Measurements from ENCODE around the gene RASGRF2. TPM values are rescaled to one million over a fixed set of nuclear protein-coding genes. Genes with fewer than 3 reads are reported as not detected.
A peak's percentile ranks its signal among the peaks of the same experiment; 100 is the strongest.

RASGRF2 gene
- total and polyA plus RNA-seq, 3 experiments from 2014 or later, result 11.1 to 13.5 (median 13.4) TPM

DNA sequence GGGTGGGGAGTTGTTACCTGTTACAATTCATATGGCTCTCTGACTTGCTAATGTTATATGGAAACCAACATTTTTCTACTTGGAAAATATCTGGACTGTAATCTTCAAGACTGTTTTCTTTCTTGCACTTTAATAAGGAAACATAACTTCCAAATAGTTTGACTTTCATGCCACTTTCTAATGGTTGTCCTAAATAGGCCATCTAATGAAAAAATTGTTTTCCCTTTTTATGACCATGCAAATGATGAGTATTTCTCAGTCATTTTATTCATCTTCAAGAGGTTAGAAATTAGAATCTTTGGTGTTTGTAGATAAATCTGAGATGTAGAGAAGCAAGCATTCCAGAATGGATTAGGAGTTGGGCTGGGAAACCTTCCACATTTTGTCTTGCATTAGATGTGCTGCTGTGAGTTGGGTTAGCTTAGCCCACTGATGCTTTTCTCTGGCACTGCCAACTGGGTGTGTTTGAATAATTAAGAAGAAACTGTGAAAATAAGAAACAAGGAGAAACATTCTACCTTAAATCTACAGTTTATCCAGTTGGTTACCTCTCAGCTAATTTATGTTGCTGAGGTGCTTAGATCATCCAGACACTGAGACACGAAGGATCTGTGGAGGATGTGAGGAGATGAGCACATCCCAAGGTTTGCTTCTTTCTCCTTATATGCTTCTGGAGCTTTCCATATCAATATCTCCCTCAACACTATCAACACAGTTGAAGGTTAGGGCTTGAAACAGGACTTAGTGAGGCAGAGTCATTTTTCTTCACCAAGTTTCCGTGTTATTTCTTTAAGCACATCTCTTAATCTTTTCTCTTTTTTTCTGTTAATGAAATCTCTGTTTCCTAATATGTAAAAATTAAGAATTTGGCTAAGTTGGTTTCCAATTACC is 2.7 kb downstream of the RASGRF2 start:
- no peak overlapping the region for H3K27ac ChIP-seq (ENCODE audit: low read depth, low read length)
- H3K4me3 ChIP-seq (ENCODE audit: low read length), result no peak overlapping the region
- no peak for DNase-seq
- no peaks in the 10 kb centered on the region for H3K9me3 ChIP-seq (ENCODE audit: low read length)
- H3K27me3 ChIP-seq (ENCODE audit: insufficient read depth, low read length, poor library complexity, severe bottlenecking), result no peaks in the 10 kb centered on the region
- peaks cover 50% of the 10 kb centered on the region for H3K4me1 ChIP-seq (ENCODE audit: insufficient read depth, low read length)
- H3K27ac Mint-ChIP-seq, result peak overlapping the region; percentile 24 to 84 (median 42)
- peaks cover 2 to 5% of the 10 kb centered on the region in 2 donors for H3K27me3 Mint-ChIP-seq
- CTCF ChIA-PET, result interaction anchor here (1.1 kb wide), 1 partner anchor 15 kb away, joined by 3 read pairs; no protein-coding TSS in a partner anchor
- no peaks in the 10 kb centered on the region for H3K9me3 Mint-ChIP-seq
- H3K36me3 Mint-ChIP-seq, result peaks cover 0 to 10% (median 0%) of the 10 kb centered on the region in 3 donors
- POLR2A ChIA-PET, result no interaction called here
- peak overlapping the region; percentile 40 to 96 (median 74) for H3K4me3 Mint-ChIP-seq
- H3K36me3 ChIP-seq (ENCODE audit: insufficient read depth, low read length), result no peaks in the 10 kb centered on the region
- peaks cover 51 to 81% (median 79%) of the 10 kb centered on the region in 3 donors for H3K4me1 Mint-ChIP-seq

DNA sequence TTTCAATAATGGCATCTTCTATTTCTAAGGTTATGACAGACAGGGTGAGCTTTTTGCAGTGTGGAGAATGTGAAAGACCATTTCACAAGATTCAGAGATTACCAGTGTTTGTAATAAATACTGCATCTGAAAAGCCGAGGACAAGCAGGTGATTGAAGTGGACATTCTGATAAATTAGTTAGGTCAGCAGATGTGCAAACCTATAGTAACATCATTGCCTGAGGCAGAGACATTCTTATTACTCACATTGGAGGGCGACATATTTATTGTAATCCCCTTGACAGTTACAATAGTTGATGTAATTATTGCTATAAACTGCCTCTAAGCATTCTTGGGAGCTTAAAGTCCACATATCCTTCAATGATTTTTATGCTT is 3.3 kb downstream of the RASGRF2 start:
- Mint-ChIP-seq H3K9me3 (no peaks in the 10 kb centered on the region), H3K27ac (peak overlapping the region in 7 of 8 donors; percentile 7 to 84 (median 24)), H3K27me3 (peaks cover 2 to 5% of the 10 kb centered on the region in 2 donors), H3K4me3 (peak overlapping the region; percentile 40 to 96 (median 64)), H3K36me3 (peaks cover 0 to 10% (median 0%) of the 10 kb centered on the region in 3 donors), H3K4me1 (peaks cover 49 to 80% (median 78%) of the 10 kb centered on the region in 3 donors)
- no peaks in the 10 kb centered on the region for H3K9me3 ChIP-seq (ENCODE audit: low read length)
- no peak overlapping the region for H3K4me3 ChIP-seq (ENCODE audit: low read length)
- POLR2A ChIA-PET, result no interaction called here
- H3K27me3 ChIP-seq (ENCODE audit: insufficient read depth, low read length, poor library complexity, severe bottlenecking), result no peaks in the 10 kb centered on the region
- no peaks in the 10 kb centered on the region for H3K36me3 ChIP-seq (ENCODE audit: insufficient read depth, low read length)
- DNase-seq, result no peak
- CTCF ChIA-PET, result interaction anchor here (1.1 kb wide), 1 partner anchor 14 kb away, joined by 3 read pairs; no protein-coding TSS in a partner anchor
- H3K4me1 ChIP-seq (ENCODE audit: insufficient read depth, low read length), result peaks cover 44% of the 10 kb centered on the region
- no peak overlapping the region for H3K27ac ChIP-seq (ENCODE audit: low read depth, low read length)

DNA sequence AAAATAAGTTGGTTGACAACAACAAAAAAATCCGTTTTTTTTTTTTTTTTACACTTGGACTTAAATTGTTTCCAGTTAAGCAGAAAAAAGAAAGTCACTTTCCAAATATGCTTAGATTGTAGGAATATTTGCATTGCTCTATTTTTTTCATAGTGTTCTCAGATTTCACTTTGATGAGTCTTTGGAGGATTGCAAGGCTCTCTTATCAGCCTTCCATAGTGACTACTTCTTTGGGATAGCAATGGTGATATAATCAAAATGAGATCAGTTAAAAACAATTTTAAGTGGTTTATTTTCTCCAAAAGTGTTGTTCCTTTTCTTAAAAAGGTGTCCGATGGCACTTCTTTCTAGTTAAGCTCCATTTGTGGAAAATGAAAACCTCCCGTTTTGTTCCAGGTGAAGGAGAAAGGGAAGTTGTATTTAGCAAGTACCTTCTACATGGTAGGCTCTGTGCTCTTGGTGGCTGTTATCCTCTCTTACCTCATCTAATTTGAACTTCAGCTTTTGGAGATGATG is 3.9 kb downstream of the RASGRF2 start:
- H3K4me1 ChIP-seq (ENCODE audit: insufficient read depth, low read length), result peaks cover 39% of the 10 kb centered on the region
- H3K9me3 ChIP-seq (ENCODE audit: low read length), result no peaks in the 10 kb centered on the region
- peak overlapping the region; percentile 14 to 52 (median 42) for H3K4me3 Mint-ChIP-seq
- H3K36me3 ChIP-seq (ENCODE audit: insufficient read depth, low read length), result no peaks in the 10 kb centered on the region
- no peaks in the 10 kb centered on the region for H3K27me3 ChIP-seq (ENCODE audit: insufficient read depth, low read length, poor library complexity, severe bottlenecking)
- H3K4me1 Mint-ChIP-seq, result peaks cover 47 to 76% (median 75%) of the 10 kb centered on the region in 3 donors
- CTCF ChIA-PET, result interaction anchor here (1.1 kb wide), 1 partner anchor 13 kb away, joined by 3 read pairs; no protein-coding TSS in a partner anchor
- peak overlapping the region in 3 of 8 donors; percentile 8 to 55 (median 22) for H3K27ac Mint-ChIP-seq
- H3K9me3 Mint-ChIP-seq, result no peaks in the 10 kb centered on the region
- DNase-seq, result no peak
- peaks cover 0 to 10% (median 0%) of the 10 kb centered on the region in 3 donors for H3K36me3 Mint-ChIP-seq
- peaks cover 2 to 5% of the 10 kb centered on the region in 2 donors for H3K27me3 Mint-ChIP-seq
- POLR2A ChIA-PET, result no interaction called here
- H3K27ac ChIP-seq (ENCODE audit: low read depth, low read length), result no peak overlapping the region
- no peak overlapping the region for H3K4me3 ChIP-seq (ENCODE audit: low read length)

DNA sequence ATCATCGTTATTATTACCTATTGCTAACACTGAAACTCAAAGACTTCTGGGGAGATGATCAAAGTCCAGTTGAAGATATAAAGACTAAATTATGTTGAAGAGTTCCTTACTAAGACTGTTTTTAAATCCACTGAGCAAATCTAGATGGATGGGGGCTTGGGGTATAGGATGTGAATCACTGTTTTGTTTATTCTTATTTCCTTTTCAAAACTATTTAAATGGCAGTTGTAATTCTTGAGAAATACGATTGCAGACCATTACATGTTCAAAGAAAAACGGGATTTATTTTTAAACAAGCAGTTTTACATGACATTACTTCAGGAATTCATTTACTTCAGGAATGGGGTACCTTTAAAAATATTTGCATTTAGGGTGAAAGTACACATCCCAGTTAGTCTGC is 4.3 kb downstream of the RASGRF2 start:
- Histone ChIP-seq H3K36me3 (ENCODE audit: insufficient read depth, low read length) (no peaks in the 10 kb centered on the region), H3K27ac (ENCODE audit: low read depth, low read length) (no peak overlapping the region), H3K9me3 (ENCODE audit: low read length) (no peaks in the 10 kb centered on the region), H3K4me1 (ENCODE audit: insufficient read depth, low read length) (peaks cover 34% of the 10 kb centered on the region), H3K27me3 (ENCODE audit: insufficient read depth, low read length, poor library complexity, severe bottlenecking) (no peaks in the 10 kb centered on the region), H3K4me3 (ENCODE audit: low read length) (no peak overlapping the region)
- CTCF ChIA-PET, result no interaction called here
- peaks cover under 1 to 3% of the 10 kb centered on the region in 2 donors for H3K27me3 Mint-ChIP-seq
- no peak for DNase-seq
- H3K27ac Mint-ChIP-seq, result peak overlapping the region in 4 of 8 donors; percentile 11 to 75 (median 38)
- no peaks in the 10 kb centered on the region for H3K9me3 Mint-ChIP-seq
- POLR2A ChIA-PET, result no interaction called here
- H3K4me3 Mint-ChIP-seq, result peak overlapping the region; percentile 14 to 52 (median 42)
- peaks cover 45 to 73% (median 71%) of the 10 kb centered on the region in 3 donors for H3K4me1 Mint-ChIP-seq
- H3K36me3 Mint-ChIP-seq, result peaks cover 0 to 9% (median 0%) of the 10 kb centered on the region in 3 donors

DNA sequence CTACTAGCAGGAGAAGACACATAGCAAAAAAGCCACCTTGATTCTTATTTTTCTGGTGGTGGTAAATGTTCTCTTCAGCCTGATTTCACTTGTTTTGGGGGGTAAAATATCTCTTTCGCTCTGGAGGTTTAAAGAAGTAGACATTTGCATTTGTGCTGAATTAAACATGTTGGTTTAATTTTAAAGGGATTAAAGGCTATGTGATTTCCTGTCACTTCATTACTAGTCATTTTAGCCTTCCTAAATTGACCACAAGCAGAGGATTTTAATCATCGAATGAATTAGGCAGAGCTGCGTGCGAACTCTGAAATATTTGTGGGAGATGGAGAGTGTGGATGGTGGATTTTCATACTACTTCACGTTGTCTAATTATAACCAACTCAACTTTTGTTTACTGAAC is 4.8 kb downstream of the RASGRF2 start:
- peaks cover 30% of the 10 kb centered on the region for H3K4me1 ChIP-seq (ENCODE audit: insufficient read depth, low read length)
- no peak for DNase-seq
- H3K9me3 Mint-ChIP-seq, result no peaks in the 10 kb centered on the region
- H3K27ac Mint-ChIP-seq, result peak overlapping the region in 7 of 8 donors; percentile 11 to 84 (median 40)
- ChIA-PET POLR2A (no interaction called here), CTCF (no interaction called here)
- H3K4me3 Mint-ChIP-seq, result peak overlapping the region in 6 of 7 donors; percentile 26 to 52 (median 46)
- H3K27ac ChIP-seq (ENCODE audit: low read depth, low read length), result no peak overlapping the region
- H3K4me3 ChIP-seq (ENCODE audit: low read length), result no peak overlapping the region
- no peaks in the 10 kb centered on the region for H3K27me3 Mint-ChIP-seq
- H3K36me3 ChIP-seq (ENCODE audit: insufficient read depth, low read length), result no peaks in the 10 kb centered on the region
- H3K9me3 ChIP-seq (ENCODE audit: low read length), result no peaks in the 10 kb centered on the region
- peaks cover 0 to 5% (median 0%) of the 10 kb centered on the region in 3 donors for H3K36me3 Mint-ChIP-seq
- no peaks in the 10 kb centered on the region for H3K27me3 ChIP-seq (ENCODE audit: insufficient read depth, low read length, poor library complexity, severe bottlenecking)
- H3K4me1 Mint-ChIP-seq, result peaks cover 40 to 69% (median 66%) of the 10 kb centered on the region in 3 donors

DNA sequence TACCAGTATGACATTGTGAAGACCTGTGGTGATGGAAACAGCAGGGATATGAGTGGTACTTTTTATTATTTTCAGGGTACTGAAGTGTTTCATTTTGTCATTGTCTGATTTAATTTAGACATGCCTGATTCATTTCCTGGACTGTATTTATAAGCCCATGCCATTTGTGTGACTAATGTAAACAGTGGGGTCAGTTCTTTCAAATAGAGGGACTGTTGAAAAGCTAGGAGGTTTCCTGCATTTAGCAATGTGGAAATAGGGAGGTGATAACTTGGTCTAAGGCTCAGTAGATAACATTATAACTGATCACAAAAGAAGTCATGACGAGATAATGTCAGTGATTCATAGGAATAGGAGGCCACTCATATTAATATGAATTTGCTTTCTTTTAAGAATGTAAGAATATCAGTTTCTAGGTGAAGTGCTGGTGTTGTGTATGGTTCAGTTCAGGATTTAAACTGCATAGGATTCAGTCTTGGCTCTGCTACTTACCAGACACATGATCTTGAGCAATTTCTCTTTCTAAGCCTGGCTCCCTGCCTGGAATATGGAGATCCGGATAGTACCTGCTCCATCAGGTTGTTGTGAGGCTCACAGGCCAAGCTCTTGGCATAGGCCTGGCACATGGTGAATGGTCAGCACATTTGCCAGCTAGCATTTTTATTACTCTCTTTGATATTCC is 7.5 kb downstream of the RASGRF2 start:
- no peaks in the 10 kb centered on the region for H3K9me3 Mint-ChIP-seq
- H3K27ac Mint-ChIP-seq, result peak overlapping the region in 5 of 8 donors; percentile 8 to 78 (median 52)
- H3K36me3 ChIP-seq (ENCODE audit: insufficient read depth, low read length), result no peaks in the 10 kb centered on the region
- H3K4me3 ChIP-seq (ENCODE audit: low read length), result no peak overlapping the region
- peaks cover 45% of the 10 kb centered on the region for H3K4me1 ChIP-seq (ENCODE audit: insufficient read depth, low read length)
- peaks cover 0 to 4% (median 3%) of the 10 kb centered on the region in 3 donors for H3K36me3 Mint-ChIP-seq
- no peak for DNase-seq
- H3K9me3 ChIP-seq (ENCODE audit: low read length), result no peaks in the 10 kb centered on the region
- ChIA-PET CTCF (interaction anchor here (0.8 kb wide), 1 partner anchor 140 kb away, joined by 3 read pairs; no protein-coding TSS in a partner anchor), POLR2A (interaction anchor here (0.7 kb wide), 1 partner anchor 9 kb away, joined by 3 read pairs; no protein-coding TSS in a partner anchor)
- H3K4me1 Mint-ChIP-seq, result peaks cover 44 to 74% (median 71%) of the 10 kb centered on the region in 3 donors
- no peaks in the 10 kb centered on the region for H3K27me3 Mint-ChIP-seq
- H3K27ac ChIP-seq (ENCODE audit: low read depth, low read length), result no peak overlapping the region
- peak overlapping the region in 2 of 7 donors; percentile 16 to 25 for H3K4me3 Mint-ChIP-seq
- H3K27me3 ChIP-seq (ENCODE audit: insufficient read depth, low read length, poor library complexity, severe bottlenecking), result no peaks in the 10 kb centered on the region

DNA sequence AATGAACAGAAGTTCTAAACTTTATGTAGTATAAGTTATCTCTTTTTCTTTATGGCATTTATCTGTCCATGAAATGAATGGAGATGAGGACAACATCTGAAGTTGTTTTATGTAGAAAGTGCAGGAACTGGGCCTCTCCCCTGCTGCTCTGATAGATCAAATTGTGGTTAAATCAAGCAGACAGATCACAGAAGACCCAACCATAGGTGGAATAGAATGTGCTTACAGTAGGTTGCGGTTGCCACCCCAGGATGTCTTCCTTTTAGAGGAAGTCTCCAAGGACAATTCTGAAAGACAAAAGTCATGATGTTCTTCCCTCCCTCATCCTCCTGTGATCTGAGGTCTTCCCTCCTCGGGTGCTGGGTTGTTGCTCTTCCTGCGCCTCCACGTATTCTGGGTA is 12.9 kb downstream of the RASGRF2 start:
- H3K4me3 ChIP-seq (ENCODE audit: low read length), result no peak overlapping the region

More for the DNA sequence above, 12.9 kb downstream of the RASGRF2 start:
- peaks cover 3 to 4% (median 4%) of the 10 kb centered on the region in 3 donors for H3K36me3 Mint-ChIP-seq
- H3K9me3 Mint-ChIP-seq, result no peaks in the 10 kb centered on the region
- peak overlapping the region in 2 of 7 donors; percentile 1 to 37 for H3K4me3 Mint-ChIP-seq
- Histone ChIP-seq H3K36me3 (ENCODE audit: insufficient read depth, low read length) (no peaks in the 10 kb centered on the region), H3K27ac (ENCODE audit: low read depth, low read length) (no peak overlapping the region), H3K27me3 (ENCODE audit: insufficient read depth, low read length, poor library complexity, severe bottlenecking) (no peaks in the 10 kb centered on the region), H3K9me3 (ENCODE audit: low read length) (no peaks in the 10 kb centered on the region), H3K4me1 (ENCODE audit: insufficient read depth, low read length) (peaks cover 34% of the 10 kb centered on the region)
- peak in 1 of 5 donors; percentile 46 for DNase-seq
- no peaks in the 10 kb centered on the region for H3K27me3 Mint-ChIP-seq
- ChIA-PET CTCF (no interaction called here), POLR2A (no interaction called here)
- H3K27ac Mint-ChIP-seq, result peak overlapping the region in 4 of 8 donors; percentile 5 to 78 (median 50)
- peaks cover 52 to 75% (median 63%) of the 10 kb centered on the region in 3 donors for H3K4me1 Mint-ChIP-seq

All from CD8-positive, alpha-beta memory T cell (primary cell).